H9 (cell line): ENCODE results near the gene MRPS27. TPM values are rescaled to one million over a fixed set of nuclear protein-coding genes. Genes with fewer than 3 reads are reported as not detected.

Source experiments
- DNase-seq: peaks from one replicate; pipeline ENCODE4 v3.0.0-alpha.2; 2017
- H2AFZ ChIP-seq: one replicate; pipeline ENCODE4 v1.6.1; 2013; ENCODE audit warnings: mild to moderate bottlenecking, low read length, control low read depth, moderate library complexity
- H2AK5ac ChIP-seq: 2 replicates; pipeline ENCODE4 v1.6.1; 2013; ENCODE audit warnings: low read length, control low read depth, mixed read lengths; ENCODE audit not compliant: insufficient read length
- H2BK120ac ChIP-seq: one replicate; pipeline ENCODE4 v1.6.1; 2013; ENCODE audit warnings: low read depth, mild to moderate bottlenecking, low read length, control low read depth, inconsistent platforms; ENCODE audit not compliant: poor library complexity, severe bottlenecking
- H2BK12ac ChIP-seq: 2 replicates; pipeline ENCODE4 v1.6.1; 2013; ENCODE audit warnings: low read length, control low read depth, mixed read lengths, low read depth; ENCODE audit not compliant: insufficient read length
- H2BK15ac ChIP-seq: 2 replicates; pipeline ENCODE4 v1.6.1; 2013; ENCODE audit warnings: low read depth, low read length, control low read depth
- H2BK20ac ChIP-seq: one replicate; pipeline ENCODE4 v1.6.1; 2013; ENCODE audit warnings: low read depth, mild to moderate bottlenecking, low read length, control low read depth, inconsistent platforms; ENCODE audit not compliant: poor library complexity, severe bottlenecking
- H2BK5ac ChIP-seq: 2 replicates; pipeline ENCODE4 v1.6.1; 2013; ENCODE audit warnings: low read length, control low read depth, mixed read lengths; ENCODE audit not compliant: insufficient read length
- H3K14ac ChIP-seq: 2 replicates; pipeline ENCODE4 v1.6.1; 2013; ENCODE audit warnings: low read length, control low read depth; ENCODE audit not compliant: insufficient read depth
- H3K18ac ChIP-seq: 2 replicates; pipeline ENCODE4 v1.6.1; 2013; ENCODE audit warnings: low read depth, mild to moderate bottlenecking, mixed read lengths, low read length, control low read depth; ENCODE audit not compliant: insufficient read length
- H3K23ac ChIP-seq: 2 replicates; pipeline ENCODE4 v1.6.1; 2013; ENCODE audit warnings: low read length, control low read depth, mixed read lengths, low read depth; ENCODE audit not compliant: insufficient read length
- H3K23me2 ChIP-seq: 2 replicates; pipeline ENCODE4 v1.6.1; 2013; ENCODE audit warnings: low read depth, mild to moderate bottlenecking, mixed read lengths, low read length, control low read depth; ENCODE audit not compliant: insufficient read length, poor library complexity, severe bottlenecking
- H3K27ac ChIP-seq: 2 replicates; pipeline ENCODE4 v1.5.1; 2013; ENCODE audit warnings: low read length, control low read depth, mixed read lengths, low read depth; ENCODE audit not compliant: insufficient read length
- H3K27me3 ChIP-seq: 2 replicates; pipeline ENCODE4 v1.6.1; 2013; ENCODE audit warnings: low read length, control low read depth, inconsistent platforms; ENCODE audit not compliant: insufficient read depth
- H3K4ac ChIP-seq: 2 replicates; pipeline ENCODE4 v1.6.1; 2013; ENCODE audit warnings: low read depth, mild to moderate bottlenecking, control low read depth, inconsistent platforms, low read length, moderate library complexity
- H3K4me1 ChIP-seq: 2 replicates; pipeline ENCODE4 v1.6.1; 2013; ENCODE audit warnings: low read length, control low read depth, inconsistent platforms; ENCODE audit not compliant: insufficient read depth
- H3K4me2 ChIP-seq: 2 replicates; pipeline ENCODE4 v1.6.1; 2013; ENCODE audit warnings: low read length, control low read depth, mixed read lengths; ENCODE audit not compliant: insufficient read length, insufficient read depth
- H3K56ac ChIP-seq: 2 replicates; pipeline ENCODE4 v1.6.1; 2013; ENCODE audit warnings: low read depth, mild to moderate bottlenecking, mixed read lengths, low read length, control low read depth; ENCODE audit not compliant: insufficient read length
- H3K79me1 ChIP-seq: 2 replicates; pipeline ENCODE4 v1.6.1; 2013; ENCODE audit warnings: low read depth, mild to moderate bottlenecking, moderate library complexity, low read length, control low read depth, inconsistent platforms; ENCODE audit not compliant: insufficient read depth, poor library complexity, severe bottlenecking
- H3K79me2 ChIP-seq: 2 replicates; pipeline ENCODE4 v1.6.1; 2013; ENCODE audit warnings: low read length, control low read depth, inconsistent platforms; ENCODE audit not compliant: insufficient read depth
- H3K9ac ChIP-seq: 2 replicates; pipeline ENCODE4 v1.6.1; 2013; ENCODE audit warnings: low read length, control low read depth, mixed read lengths; ENCODE audit not compliant: insufficient read length; ENCODE audit errors: extremely low read depth
- H3K9me3 ChIP-seq: one replicate; pipeline ENCODE4 v1.6.1; 2013; ENCODE audit warnings: low read depth, low read length, inconsistent platforms; ENCODE audit not compliant: control insufficient read depth
- H3T11ph ChIP-seq: one replicate; pipeline ENCODE4 v1.6.1; 2013; ENCODE audit warnings: mild to moderate bottlenecking, low read length, control low read depth, inconsistent platforms
- H4K20me1 ChIP-seq: one replicate; pipeline ENCODE4 v1.6.1; 2013; ENCODE audit not compliant: control insufficient read depth, insufficient read length, insufficient read depth
- H4K5ac ChIP-seq: 2 replicates; pipeline ENCODE4 v1.6.1; 2013; ENCODE audit warnings: low read depth, mild to moderate bottlenecking, mixed read lengths, low read length, control low read depth; ENCODE audit not compliant: insufficient read length
- H4K8ac ChIP-seq: replicated peaks from 2 replicates; pipeline ENCODE4 v1.6.1; 2013; ENCODE audit warnings: low read length, control low read depth, mixed read lengths, low read depth; ENCODE audit not compliant: insufficient read length
- H4K91ac ChIP-seq: 2 replicates; pipeline ENCODE4 v1.6.1; 2013; ENCODE audit warnings: low read depth, mild to moderate bottlenecking, moderate library complexity, mixed read lengths, low read length, control low read depth; ENCODE audit not compliant: insufficient read length
- H3K27ac Mint-ChIP-seq, 3 experiments: 2 replicates in 2 of 3; 3 replicates in 1 of 3; pipeline ENCODE4 v1.8.0; 2020 to 2021; ENCODE audit warnings: mixed read lengths in 3 of 3, mild to moderate bottlenecking in 1 of 3, moderate library complexity in 1 of 3
- H3K27me3 Mint-ChIP-seq: 2 replicates; pipeline ENCODE4 v1.8.0; 2021; ENCODE audit warnings: low read depth, mild to moderate bottlenecking, moderate library complexity, mixed read lengths
- H3K36me3 Mint-ChIP-seq, 3 experiments: 2 replicates in 2 of 3; 3 replicates in 1 of 3; pipeline ENCODE4 v1.8.0; 2020 to 2021; ENCODE audit warnings: low read depth in 3 of 3, mixed read lengths in 3 of 3; ENCODE audit not compliant: insufficient read depth in 1 of 3
- H3K4me1 Mint-ChIP-seq, 2 experiments: 2 replicates each; pipeline ENCODE4 v1.8.0; 2020; ENCODE audit warnings: mixed read lengths in 2 of 2
- H3K4me3 Mint-ChIP-seq, 2 experiments: 2 replicates in 1 of 2; 3 replicates in 1 of 2; pipeline ENCODE4 v1.8.0; 2020 to 2021; ENCODE audit warnings: mild to moderate bottlenecking in 2 of 2, mixed read lengths in 2 of 2, moderate library complexity in 1 of 2
- H3K9me3 Mint-ChIP-seq, 2 experiments: 2 replicates in 1 of 2; 3 replicates in 1 of 2; pipeline ENCODE4 v1.8.0; 2020; ENCODE audit warnings: mild to moderate bottlenecking in 2 of 2, mixed read lengths in 2 of 2, moderate library complexity in 1 of 2
- WGBS: extraction: QIAGEN DNeasy Blood & Tissue Kit; methylation state at CpG from one replicate; pipeline ENCODE4 v1.1.7; 2013; ENCODE audit warnings: missing lambda C conversion rate, low lambda C conversion rate, mixed read lengths; ENCODE audit not compliant: insufficient read length; ENCODE audit errors: extremely low coverage; 5-methylcytosine and 5-hydroxymethylcytosine counted together
- total RNA-seq: library from RNA; stranded (reverse); gene quantifications from 2 replicates; pipeline ENCODE4 v1.2.1, GENCODE V29; 2021
- TF ChIP-seq, protein P1 (sequence below): fragments of 200-600 bp; sonication (generic); conservative IDR thresholded peaks from 3 replicates; pipeline ENCODE4 v1.8.0; 2021; ENCODE audit warnings: antibody characterized with exemption, mild to moderate bottlenecking

Gene MRPS27
- total RNA-seq, 1 experiment from 2014 or later, result 83.3 TPM

- no peak overlapping the region for H2BK20ac ChIP-seq
- no peak overlapping the region for H2BK5ac ChIP-seq
- H4K20me1 ChIP-seq, result no peaks in the 10 kb centered on the region
- H3K4me2 ChIP-seq, result no peak overlapping the region
- H4K5ac ChIP-seq, result no peak overlapping the region
- no peak overlapping the region for H3K18ac ChIP-seq
- H4K91ac ChIP-seq, result no peak overlapping the region
- H3K23ac ChIP-seq, result no peak overlapping the region
- no peak overlapping the region for H2BK120ac ChIP-seq
- no peaks in the 10 kb centered on the region for H3K9me3 Mint-ChIP-seq
- H3K23me2 ChIP-seq, result no peaks in the 10 kb centered on the region
- H3K9me3 ChIP-seq, result no peaks in the 10 kb centered on the region
- H3T11ph ChIP-seq, result no peak overlapping the region
- no peak overlapping the region for H3K4ac ChIP-seq
- no peaks in the 10 kb centered on the region; the same call in 1 of the 2 replicates for H3K4me1 ChIP-seq
- no peak overlapping the region for H2AFZ ChIP-seq
- no peak overlapping the region for H2BK15ac ChIP-seq
- no peaks in the 10 kb centered on the region for H3K79me2 ChIP-seq
- DNase-seq, result no peak
- no peak overlapping the region for H4K8ac ChIP-seq
- H2AK5ac ChIP-seq, result no peak overlapping the region
- no peaks in the 10 kb centered on the region for H3K27me3 ChIP-seq
- no peaks in the 10 kb centered on the region for H3K79me1 ChIP-seq
- H3K4me1 Mint-ChIP-seq, result peaks cover 14 to 20% of the 10 kb centered on the region in 2 experiments
- TF ChIP-seq, protein P1, sequence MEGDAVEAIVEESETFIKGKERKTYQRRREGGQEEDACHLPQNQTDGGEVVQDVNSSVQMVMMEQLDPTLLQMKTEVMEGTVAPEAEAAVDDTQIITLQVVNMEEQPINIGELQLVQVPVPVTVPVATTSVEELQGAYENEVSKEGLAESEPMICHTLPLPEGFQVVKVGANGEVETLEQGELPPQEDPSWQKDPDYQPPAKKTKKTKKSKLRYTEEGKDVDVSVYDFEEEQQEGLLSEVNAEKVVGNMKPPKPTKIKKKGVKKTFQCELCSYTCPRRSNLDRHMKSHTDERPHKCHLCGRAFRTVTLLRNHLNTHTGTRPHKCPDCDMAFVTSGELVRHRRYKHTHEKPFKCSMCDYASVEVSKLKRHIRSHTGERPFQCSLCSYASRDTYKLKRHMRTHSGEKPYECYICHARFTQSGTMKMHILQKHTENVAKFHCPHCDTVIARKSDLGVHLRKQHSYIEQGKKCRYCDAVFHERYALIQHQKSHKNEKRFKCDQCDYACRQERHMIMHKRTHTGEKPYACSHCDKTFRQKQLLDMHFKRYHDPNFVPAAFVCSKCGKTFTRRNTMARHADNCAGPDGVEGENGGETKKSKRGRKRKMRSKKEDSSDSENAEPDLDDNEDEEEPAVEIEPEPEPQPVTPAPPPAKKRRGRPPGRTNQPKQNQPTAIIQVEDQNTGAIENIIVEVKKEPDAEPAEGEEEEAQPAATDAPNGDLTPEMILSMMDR, result no peak
- peaks cover 7 to 24% (median 7%) of the 10 kb centered on the region in 3 experiments; a peak in 6 of 7 replicates for H3K36me3 Mint-ChIP-seq
- H3K27ac Mint-ChIP-seq, result no peak overlapping the region
- H3K4me3 Mint-ChIP-seq, result no peak overlapping the region
- no peak overlapping the region for H3K56ac ChIP-seq
- no peak overlapping the region for H2BK12ac ChIP-seq
- H3K9ac ChIP-seq, result no peak overlapping the region
- no peak overlapping the region for H3K14ac ChIP-seq
- no peaks in the 10 kb centered on the region for H3K27me3 Mint-ChIP-seq
- H3K27ac ChIP-seq, result no peak overlapping the region
- WGBS, result no CpG with 5 or more reads among the region's 3 CpGs
These were observed 48.3 kb downstream of the MRPS27 start for GRCh38 chr5:72271702-72272101.
